Activated naive CD8-positive, alpha-beta T cell treated with anti-CD3 and anti-CD28 coated beads, Interleukin-2, amount 50 U/mL, for 24 hours (primary cell): Measurements from ENCODE around the gene ELL.

Source experiments
- ATAC-seq: fragments of 150-1000 bp; cut with Tn5 transposase; one replicate; pipeline ENCODE4 v1.10.0; 2021
- DNase-seq: peaks from one replicate; pipeline ENCODE4 v3.0.0; 2021
- H3K27ac Mint-ChIP-seq: one replicate; pipeline ENCODE4 v1.8.0; 2021; ENCODE audit warnings: mild to moderate bottlenecking, mixed read lengths
- H3K27me3 Mint-ChIP-seq: one replicate; pipeline ENCODE4 v1.8.0; 2021; ENCODE audit warnings: mixed read lengths
- H3K36me3 Mint-ChIP-seq: one replicate; pipeline ENCODE4 v1.8.0; 2021; ENCODE audit warnings: low read depth, mixed read lengths
- H3K4me1 Mint-ChIP-seq: one replicate; pipeline ENCODE4 v1.8.0; 2021; ENCODE audit warnings: mixed read lengths
- H3K4me3 Mint-ChIP-seq: one replicate; pipeline ENCODE4 v1.8.0; 2021; ENCODE audit warnings: mild to moderate bottlenecking, moderate library complexity, mixed read lengths
- H3K9me3 Mint-ChIP-seq: one replicate; pipeline ENCODE4 v1.8.0; 2021; ENCODE audit warnings: mixed read lengths

The ELL gene

DNA sequence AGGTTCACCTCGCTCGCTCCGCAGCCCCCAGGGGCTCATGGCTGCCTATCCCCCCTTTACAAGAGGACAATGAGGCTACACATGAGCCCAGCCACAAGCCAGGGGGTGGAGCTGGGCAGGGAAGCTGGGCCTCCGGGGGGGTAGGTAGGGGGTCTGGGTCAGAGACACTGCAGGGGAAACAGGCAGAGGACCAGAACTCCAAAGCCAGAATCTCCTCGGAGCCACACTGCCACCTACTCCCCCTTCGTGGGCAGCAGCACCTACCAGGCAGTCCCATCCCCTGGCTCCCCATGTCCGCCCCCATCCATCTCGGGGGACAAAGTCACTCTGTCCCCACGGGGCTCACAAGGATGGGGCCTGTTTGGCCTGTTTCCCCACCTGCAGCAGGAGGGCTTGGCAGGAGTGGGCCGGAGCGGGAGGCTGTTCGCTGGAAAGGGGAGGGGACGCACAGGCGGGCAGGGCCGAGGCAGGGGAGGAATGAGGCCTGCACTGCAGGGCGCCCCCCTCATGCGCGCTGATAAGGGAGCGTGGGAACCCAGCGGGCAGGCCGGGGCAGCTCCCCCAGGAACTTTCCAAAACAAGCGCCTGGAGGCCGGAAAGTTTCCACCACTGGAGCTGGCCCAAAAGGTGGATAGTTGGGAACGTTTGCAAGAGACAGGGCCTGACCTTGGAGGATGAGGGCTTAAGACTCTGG, 83.4 kb downstream of the ELL start:
- Mint-ChIP-seq H3K27me3 (no peaks in the 10 kb centered on the region), H3K36me3 (peaks cover 8% of the 10 kb centered on the region), H3K9me3 (peaks cover 5% of the 10 kb centered on the region), H3K4me1 (peaks cover 22% of the 10 kb centered on the region), H3K4me3 (no peak overlapping the region), H3K27ac (no peak overlapping the region)
- DNase-seq (no peak), ATAC-seq (no peak)

DNA sequence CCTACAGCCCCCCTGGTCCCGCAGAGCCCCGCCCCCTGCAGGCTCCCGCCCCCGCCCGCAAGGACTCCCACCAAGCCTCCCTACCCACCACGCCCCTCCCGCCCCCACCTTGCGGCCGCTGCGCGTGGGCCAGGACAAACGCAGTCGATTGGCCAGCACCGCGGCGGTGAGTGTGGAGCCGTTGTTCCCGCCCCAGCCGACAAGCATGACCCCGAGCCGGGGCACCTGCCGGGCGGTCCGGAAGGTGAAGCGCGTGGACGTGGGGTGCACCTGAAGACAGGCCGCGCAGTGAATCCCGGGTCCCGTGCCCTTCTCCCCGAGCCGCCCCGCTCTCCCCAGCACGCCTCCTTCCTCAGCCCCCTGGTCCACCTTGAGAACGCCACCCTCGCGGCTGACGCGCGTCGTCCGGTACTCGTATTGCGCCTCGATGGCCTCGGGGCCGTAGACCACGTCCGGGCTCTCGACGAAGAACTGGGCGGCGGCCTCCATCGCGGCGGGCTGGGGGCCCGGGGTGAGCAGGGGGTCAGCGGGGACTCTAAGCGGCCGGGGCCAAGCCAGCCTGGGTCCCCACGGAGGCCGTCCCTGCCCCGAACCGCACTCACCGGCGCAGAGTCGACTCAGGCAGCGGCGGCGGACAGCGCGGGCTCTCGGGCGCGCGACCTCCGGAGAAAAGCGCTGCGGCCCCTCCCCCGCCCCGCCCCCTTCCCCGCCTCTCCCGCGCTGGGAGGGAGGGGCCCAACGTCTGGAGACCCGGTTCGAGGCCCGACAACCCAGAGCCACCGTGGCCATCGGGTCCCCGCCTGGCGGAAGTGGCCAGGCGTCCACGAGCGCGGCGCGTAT, 84.2 kb downstream of the ELL start, which contains the start of gene ISYNA1:
Gene ISYNA1, minus strand, starts transcription at position 643 of the 840 bp plus-strand sequence. Its CDS starts 154 bp downstream, at position 489.
- DNase-seq, result peak; percentile 56
- H3K9me3 Mint-ChIP-seq, result peaks cover 5% of the 10 kb centered on the region
- peaks cover 4% of the 10 kb centered on the region for H3K36me3 Mint-ChIP-seq
- peaks cover 21% of the 10 kb centered on the region for H3K4me1 Mint-ChIP-seq
- ATAC-seq, result peak; percentile 4
- H3K27ac Mint-ChIP-seq, result no peak within 1 kb of the TSS
- no peaks in the 10 kb centered on the region for H3K27me3 Mint-ChIP-seq
- peak within 1 kb of the TSS; percentile 60 for H3K4me3 Mint-ChIP-seq

DNA sequence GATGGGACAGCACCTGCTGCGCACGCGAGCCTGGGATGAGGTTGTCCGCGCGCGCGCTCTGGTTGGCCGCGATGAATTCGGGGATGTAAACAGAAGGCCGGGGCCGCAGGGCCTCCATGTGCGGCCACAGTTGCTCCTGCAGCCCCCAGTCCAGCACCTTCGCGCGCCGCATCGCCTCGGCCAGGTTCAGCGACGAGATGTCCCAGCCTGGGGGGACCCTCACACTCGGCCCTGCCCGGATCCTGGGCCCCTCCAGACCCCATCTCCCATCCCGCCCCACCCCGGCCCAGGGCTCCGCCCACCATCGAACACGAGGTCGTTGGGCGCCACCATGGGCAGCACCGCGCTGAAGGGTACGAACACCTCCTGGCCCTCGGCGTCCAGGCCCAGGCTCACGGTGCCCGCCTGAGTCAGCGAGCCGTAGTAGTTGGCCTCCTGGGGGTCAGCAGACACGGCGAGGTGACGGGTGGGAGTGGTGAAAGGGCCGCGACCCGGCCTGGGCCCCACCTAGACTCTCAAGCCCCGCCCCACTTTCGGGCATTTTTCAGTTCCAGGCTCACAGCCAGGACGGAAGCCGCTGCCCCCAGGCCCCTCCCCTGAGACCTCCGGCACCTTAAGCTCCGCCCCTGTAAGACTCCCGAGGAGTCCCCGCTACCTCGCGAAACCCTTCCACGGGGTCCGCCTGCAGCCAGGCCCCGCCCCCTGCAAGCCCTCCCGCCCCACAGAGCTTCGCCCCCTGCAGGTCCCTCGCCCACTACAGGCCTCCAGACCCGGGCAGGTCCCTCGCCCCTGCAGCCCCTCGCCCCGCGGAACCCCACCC, 85.0 kb downstream of the ELL start:
- H3K4me3 Mint-ChIP-seq, result peak overlapping the region; percentile 62
- H3K27me3 Mint-ChIP-seq, result no peaks in the 10 kb centered on the region
- ATAC-seq (peak; percentile 57), DNase-seq (peak; percentile 83)
- no peaks in the 10 kb centered on the region for H3K9me3 Mint-ChIP-seq
- peak overlapping the region; percentile 68 for H3K27ac Mint-ChIP-seq
- peaks cover 3% of the 10 kb centered on the region for H3K36me3 Mint-ChIP-seq
- H3K4me1 Mint-ChIP-seq, result peaks cover 20% of the 10 kb centered on the region

DNA sequence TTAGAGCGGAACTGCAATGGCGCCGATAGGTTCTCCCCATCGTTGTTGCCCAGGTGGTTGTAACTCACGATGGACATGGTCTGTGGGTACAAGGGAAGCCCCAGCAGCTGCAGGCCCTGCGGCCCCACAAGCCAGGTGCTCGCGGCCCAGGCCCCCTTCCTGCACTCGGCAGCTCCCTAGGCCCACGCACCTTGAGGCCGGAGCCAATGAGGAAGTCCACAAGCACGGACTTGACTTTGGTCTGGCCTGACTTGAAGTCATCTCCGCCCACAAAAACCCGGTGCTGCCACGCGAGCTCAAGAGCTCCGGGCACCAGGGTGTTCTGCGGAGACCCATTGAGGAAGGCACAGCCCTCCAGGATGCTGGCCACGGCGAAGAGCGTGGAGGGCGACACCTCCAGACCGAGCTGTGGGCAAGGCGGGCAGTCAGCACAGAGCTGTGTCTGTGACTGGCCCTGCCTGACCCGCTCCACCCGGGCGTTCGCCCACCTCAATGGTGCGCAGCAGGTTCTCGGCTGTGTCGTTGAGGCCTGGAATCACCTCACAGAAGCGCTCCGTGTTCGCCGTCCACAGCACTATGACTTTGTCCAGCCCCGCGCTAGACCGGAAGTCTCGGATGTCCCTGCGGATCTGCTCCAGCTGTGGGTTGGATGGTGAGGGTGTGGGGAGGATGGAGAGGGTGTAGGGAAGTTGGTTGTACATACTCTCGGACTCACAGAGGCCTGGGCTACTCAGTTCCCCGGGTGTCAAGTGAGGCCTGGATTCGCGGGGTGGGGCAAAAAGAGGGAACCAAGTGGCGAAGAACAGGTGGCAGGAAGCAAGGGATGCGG, 85.8 kb downstream of the ELL start:
- no peaks in the 10 kb centered on the region for H3K9me3 Mint-ChIP-seq
- no peaks in the 10 kb centered on the region for H3K27me3 Mint-ChIP-seq
- peak overlapping the region; percentile 62 for H3K4me3 Mint-ChIP-seq
- no peak for DNase-seq
- H3K36me3 Mint-ChIP-seq, result peaks cover 3% of the 10 kb centered on the region
- ATAC-seq, result no peak
- H3K4me1 Mint-ChIP-seq, result peaks cover 20% of the 10 kb centered on the region
- H3K27ac Mint-ChIP-seq, result peak overlapping the region; percentile 68

DNA sequence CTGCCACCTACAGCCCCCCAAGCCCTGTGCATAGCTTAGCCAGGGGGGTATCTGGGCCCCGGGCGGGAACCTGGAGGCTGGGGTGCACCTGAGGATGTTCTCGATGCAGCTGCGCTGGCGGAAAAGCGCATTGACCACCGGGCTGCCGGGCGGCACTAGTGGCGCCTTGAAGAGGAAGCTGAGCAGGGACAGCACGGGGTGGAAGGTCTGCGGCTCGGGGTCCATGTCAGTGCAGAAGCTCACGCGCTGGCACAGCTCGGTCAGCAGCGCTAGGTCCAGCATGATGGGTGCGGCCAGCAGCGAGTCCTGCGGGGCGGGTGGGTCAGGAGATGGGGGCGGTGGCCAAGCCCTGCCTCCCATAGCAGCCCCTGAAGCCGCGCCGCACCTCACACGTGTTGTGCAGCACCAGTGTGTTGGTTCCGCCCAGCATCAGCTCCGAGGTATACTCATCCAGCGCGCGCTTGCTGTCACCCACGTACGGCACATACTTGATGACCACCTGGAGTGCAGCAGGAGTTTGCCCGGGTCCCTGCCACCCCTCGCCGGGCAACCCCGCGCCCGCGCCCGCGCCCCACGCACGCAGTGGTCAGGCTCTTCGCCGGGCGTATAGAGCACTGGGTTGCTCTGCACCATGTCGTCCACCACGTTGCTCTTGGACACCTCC, 86.6 kb downstream of the ELL start:
- Mint-ChIP-seq H3K27ac (no peak overlapping the region), H3K27me3 (no peaks in the 10 kb centered on the region), H3K36me3 (peaks cover 3% of the 10 kb centered on the region), H3K4me3 (no peak overlapping the region), H3K4me1 (peaks cover 22% of the 10 kb centered on the region), H3K9me3 (no peaks in the 10 kb centered on the region)
- DNase-seq, result no peak
- ATAC-seq, result no peak

DNA sequence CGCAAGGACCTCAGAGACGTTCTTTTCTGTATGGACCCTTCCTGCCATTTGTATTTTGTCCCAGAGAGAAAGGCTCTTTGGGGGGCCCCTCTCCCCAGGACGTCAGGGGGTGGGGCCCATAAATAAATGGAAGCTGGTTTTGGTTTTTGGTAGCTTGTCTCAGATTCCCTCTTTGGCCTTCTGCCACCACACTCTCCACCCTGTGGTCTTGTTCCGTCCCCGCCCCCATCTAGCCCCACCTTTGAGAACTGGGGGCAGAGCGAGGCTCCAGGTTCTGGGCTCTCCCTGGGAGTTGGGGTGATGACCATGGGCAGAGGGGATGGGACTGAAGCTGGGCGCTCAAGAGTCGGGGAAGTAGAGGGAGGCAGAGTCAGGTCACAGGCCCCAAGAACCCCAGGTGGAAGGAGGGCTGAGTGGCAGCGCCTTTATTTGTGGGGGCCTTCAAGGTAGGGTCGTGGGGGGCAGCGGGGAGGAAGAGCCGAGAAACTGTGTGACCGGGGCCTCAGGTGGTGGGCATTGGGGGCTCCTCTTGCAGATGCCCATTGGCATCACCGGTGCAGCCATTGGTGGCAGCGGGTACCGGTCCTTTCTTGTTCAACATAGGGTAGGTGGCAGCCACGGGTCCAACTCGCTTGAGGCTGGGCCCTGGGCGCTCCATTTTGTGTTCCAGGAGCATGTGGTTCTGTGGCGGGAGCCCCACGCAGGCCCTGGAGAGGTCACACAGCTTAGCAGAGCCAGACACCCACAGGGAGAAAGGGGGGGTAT, 87.3 kb downstream of the ELL start:
- Mint-ChIP-seq H3K27me3 (no peaks in the 10 kb centered on the region), H3K9me3 (no peaks in the 10 kb centered on the region), H3K27ac (no peak overlapping the region), H3K4me1 (peaks cover 27% of the 10 kb centered on the region), H3K36me3 (peaks cover 3% of the 10 kb centered on the region), H3K4me3 (peak overlapping the region; percentile 24)
- DNase-seq, result no peak
- ATAC-seq, result no peak

DNA sequence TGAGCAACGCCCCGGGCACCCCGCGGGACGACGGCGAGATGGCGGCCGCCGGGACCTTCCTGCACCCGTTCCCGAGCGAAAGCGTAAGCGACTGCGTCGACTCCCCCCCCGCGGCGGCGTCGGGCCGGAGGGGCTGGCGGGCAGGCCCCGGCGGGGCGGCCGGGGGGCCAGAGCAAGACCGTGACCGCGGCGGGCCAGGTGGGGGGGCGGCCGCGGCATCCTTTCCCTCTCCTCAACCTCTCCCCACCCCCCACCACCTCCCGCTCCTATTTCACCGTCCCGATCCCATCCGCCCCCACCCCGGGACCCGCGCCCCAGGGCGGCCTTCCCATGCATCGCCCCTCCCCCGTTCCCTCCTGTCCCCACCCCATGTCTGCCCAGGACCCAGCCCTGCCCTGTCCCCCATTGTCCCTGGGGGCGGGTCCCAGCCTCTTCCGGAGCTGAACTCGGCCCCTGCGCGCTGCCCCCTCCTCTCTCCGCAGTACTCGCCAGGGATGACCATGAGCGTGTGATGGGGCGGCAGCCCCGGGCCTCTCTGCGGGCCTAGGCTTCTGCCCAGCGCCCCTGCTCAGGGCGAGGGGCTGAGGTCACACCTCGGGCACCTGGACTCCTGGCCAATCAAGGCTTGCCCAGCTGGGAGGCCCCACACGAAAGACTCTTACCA, 88.0 kb downstream of the ELL start:
- ATAC-seq, result no peak
- DNase-seq, result no peak
- Mint-ChIP-seq H3K4me1 (peaks cover 31% of the 10 kb centered on the region), H3K9me3 (no peaks in the 10 kb centered on the region), H3K4me3 (peak overlapping the region; percentile 24), H3K36me3 (peaks cover 3% of the 10 kb centered on the region), H3K27me3 (no peaks in the 10 kb centered on the region), H3K27ac (no peak overlapping the region)

DNA sequence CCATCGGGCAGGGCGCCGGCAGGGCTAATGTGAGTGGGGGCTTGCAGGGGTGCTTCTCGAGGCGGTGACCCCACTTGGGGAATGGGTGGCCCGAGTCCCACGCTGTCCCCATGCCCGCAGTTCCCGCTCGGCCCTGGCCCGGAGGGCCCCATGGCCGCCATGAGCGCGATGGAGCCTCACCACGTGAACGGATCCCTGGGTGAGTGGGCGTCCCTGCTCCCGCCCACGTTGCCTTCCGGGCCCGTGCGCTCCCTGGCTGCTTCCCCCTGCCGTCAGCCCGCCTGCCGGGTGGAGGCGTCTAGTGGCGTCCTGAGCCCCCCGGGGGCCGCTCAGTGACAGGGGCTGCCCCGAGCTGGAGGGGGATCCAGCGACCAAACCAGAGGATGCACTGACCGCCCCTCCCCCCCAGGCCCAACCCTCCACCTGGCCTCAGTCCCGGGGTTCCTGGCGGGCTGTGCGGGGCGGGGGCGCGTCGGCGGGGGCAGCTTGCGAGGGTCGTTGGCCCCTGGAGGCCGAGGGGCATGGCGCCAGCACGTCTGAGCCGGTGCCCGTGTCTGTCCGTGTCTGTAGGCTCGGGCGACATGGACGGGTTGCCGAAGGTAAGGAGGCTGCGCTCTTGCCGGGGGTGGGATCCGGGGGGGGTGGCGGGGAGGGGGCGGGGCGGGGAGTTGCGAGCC, 88.7 kb downstream of the ELL start:
- Mint-ChIP-seq H3K27ac (peak overlapping the region; percentile 52), H3K4me3 (peak overlapping the region; percentile 49), H3K4me1 (peaks cover 31% of the 10 kb centered on the region), H3K36me3 (peaks cover 3% of the 10 kb centered on the region), H3K9me3 (no peaks in the 10 kb centered on the region), H3K27me3 (no peaks in the 10 kb centered on the region)
- no peak for ATAC-seq
- DNase-seq, result no peak

DNA sequence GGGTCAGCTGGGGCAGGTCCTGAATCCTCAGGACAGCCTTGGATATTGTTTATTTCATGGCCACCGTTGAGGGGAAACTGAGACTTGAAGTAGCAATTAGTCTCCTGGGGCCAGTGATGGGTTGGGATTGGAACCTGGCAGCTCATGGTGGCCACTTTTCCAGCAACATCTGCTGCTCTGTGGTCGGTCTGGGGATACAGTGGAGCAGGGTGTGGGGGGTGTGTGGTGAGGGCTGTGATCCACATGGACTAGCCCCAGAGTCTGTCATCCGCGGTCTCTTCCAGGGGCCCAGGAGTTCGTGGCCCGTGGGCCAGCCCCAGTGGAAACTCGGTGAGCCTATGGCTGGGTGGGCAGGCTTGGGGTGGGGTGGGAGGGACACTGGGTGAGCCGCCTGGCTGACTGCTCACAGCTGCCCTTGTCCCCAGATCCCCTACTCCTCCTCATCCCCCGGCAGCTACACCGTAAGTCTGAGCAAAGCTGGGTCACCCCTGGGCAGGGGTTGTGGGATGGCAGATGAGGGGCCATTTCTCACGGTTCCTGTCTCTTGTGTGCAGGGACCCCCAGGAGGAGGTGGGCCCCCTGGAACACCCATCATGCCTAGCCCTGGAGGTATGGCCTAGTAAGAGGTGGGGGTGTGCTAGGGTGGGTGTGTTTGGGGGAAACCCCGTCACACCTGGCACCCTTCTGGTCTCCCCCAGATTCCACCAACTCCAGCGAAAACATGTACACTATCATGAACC, 89.4 kb downstream of the ELL start:
- no peak for DNase-seq
- Mint-ChIP-seq H3K4me3 (peak overlapping the region; percentile 49), H3K9me3 (no peaks in the 10 kb centered on the region), H3K36me3 (peaks cover 3% of the 10 kb centered on the region), H3K27me3 (no peaks in the 10 kb centered on the region), H3K27ac (peak overlapping the region; percentile 52), H3K4me1 (peaks cover 29% of the 10 kb centered on the region)
- ATAC-seq, result no peak

DNA sequence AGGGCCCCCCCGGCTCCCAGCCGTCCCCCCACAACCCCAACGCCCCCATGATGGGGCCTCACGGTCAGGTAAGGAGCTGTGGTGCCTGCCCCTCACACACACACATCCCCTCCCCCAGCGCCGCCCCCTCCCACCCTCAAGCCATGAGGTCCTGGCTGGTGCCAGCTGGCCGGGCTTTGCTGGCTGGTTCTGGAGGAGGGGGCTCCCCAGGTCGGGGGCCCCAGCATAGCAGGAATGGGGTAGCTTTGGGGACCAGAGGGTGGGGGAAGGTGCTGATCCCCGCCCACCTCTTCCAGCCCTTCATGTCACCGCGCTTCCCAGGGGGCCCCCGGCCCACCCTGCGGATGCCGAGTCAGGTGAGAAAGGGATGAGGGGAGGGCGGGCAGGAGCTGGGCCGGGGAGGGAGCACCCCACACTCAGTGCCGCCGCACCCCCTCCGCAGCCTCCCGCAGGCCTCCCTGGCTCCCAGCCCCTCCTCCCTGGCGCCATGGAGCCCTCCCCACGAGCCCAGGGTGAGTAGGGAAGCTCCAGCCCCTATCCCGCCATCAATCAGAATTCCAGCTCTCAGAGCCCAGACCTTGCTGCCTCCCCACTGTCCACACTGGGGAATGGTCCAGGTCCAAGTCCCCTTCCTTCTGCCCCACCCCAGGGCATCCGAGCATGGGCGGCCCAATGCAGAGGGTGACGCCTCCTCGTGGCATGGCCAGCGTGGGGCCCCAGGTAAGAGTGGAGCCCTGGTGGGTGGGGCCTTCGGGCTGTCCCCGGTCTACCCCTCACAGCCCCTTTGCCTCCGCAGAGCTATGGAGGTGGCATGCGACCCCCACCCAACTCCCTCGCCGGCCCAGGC, 90.3 kb downstream of the ELL start:
- peak overlapping the region; percentile 46 for H3K27ac Mint-ChIP-seq
- H3K4me3 Mint-ChIP-seq, result no peak overlapping the region
- ATAC-seq, result no peak
- DNase-seq, result no peak
- H3K27me3 Mint-ChIP-seq, result no peaks in the 10 kb centered on the region
- H3K36me3 Mint-ChIP-seq, result peaks cover 3% of the 10 kb centered on the region
- H3K9me3 Mint-ChIP-seq, result no peaks in the 10 kb centered on the region
- peaks cover 27% of the 10 kb centered on the region for H3K4me1 Mint-ChIP-seq
